ENCODE results near the gene CST3.

GRCh38 chr20:23644164-23644563, 6.4 kb upstream of the CST3 start:
- TF ChIP-seq CTCF (conservative IDR thresholded peaks at IDR 0.05; ENCODE audit: low read depth, low read length) (no peak), EZH2 (IDR thresholded peaks at IDR 0.05; ENCODE audit: low read length, unreplicated experiment) (no peak), EZH2phosphoT487 (IDR thresholded peaks at IDR 0.05; ENCODE audit: borderline replicate concordance, low read length) (no peak)
